HK-2 (cell line): ENCODE data around the gene LCE1E.

Experiments
- DNase-seq: peaks from one replicate; pipeline ENCODE4 v3.0.0-alpha.2; 2018; ENCODE audit not compliant: unreplicated experiment

Gene LCE1E, protein sequence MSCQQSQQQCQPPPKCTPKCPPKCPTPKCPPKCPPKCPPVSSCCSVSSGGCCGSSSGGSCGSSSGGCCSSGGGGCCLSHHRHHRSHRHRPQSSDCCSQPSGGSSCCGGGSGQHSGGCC

DNA sequence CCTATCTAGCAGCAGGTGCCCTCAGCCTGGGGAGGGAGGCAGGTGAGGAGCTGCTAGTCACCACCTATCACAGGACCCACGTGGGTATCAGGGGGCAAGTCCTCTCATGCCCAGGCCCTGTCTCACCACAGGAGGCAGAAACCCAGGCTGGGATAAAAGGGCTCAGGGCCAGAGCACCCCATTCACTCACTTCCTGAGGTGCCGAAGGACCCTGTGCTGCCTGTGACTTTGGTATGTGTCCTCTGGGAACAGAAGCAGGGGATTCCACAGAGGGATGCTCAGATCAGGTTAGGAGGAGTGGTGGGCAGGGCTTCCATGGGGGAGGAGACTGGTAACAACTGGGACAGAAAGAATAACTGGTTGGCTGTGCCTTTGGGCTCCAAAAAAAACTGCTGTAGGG is at the start of gene LCE1E:
LCE1E (plus strand) TSS at position 181 of the 400 bp plus-strand sequence. CDS start 1,043 bp downstream, outside the sequence.
- DNase-seq: no peak

DNA sequence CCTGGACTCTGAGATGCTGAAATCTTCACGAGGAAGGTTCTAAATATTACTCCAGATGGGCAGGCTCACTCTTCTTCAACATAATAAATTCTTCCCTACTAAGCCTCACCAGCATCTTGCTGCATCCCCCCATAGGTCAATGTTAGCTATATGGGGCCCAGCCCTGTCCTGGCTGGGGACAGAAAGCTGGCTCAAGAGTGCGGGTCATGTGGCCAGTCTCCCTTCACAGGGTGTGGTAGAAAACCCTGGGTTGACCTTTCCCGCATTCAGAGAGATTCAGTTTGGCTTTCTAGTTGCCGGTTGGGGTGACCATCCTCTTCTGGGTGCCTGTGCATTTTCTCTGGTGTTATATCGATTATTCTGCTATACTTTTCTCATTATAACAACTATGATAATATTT is 48.1 kb upstream of the LCE1E start:
- DNase-seq: no peak

DNA sequence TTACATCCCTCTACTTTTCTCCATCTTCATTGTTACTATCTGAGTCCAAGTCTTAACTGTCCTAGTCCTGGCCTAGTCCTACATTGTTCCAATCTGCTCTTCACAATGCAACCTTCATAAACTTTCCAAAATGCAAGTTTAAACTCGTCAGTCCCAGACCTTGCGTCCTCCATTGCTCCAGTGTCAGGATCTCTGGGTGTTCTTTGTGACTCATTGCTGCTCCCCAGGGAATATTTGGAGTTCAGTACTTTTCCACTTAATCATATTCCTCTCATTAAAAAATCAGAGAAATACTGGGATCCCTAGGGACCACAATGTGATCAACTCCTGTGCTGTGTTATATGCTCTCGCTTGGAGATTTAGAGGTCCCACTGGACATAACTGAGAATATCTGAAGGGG is 46.2 kb upstream of the LCE1E start:
- DNase-seq: no peak

DNA sequence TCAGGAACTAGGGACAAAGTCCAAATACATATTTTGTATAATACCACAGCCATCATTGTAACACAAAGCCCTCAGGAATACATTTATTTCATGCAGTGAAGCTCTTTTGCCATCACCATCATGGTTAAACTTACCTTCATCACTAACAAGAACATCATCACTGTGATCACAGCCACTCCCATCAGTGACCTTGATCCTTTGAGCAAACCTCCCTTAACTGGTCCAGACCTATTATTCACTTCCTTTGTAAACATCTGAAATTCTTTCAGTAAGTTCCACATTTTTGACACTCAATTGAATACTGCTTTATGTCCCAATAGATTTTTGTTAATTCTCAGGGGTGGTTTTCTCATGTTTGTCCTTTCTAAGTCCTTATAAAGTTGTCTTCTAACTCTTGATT is 44.4 kb upstream of the LCE1E start:
- no peak for DNase-seq

DNA sequence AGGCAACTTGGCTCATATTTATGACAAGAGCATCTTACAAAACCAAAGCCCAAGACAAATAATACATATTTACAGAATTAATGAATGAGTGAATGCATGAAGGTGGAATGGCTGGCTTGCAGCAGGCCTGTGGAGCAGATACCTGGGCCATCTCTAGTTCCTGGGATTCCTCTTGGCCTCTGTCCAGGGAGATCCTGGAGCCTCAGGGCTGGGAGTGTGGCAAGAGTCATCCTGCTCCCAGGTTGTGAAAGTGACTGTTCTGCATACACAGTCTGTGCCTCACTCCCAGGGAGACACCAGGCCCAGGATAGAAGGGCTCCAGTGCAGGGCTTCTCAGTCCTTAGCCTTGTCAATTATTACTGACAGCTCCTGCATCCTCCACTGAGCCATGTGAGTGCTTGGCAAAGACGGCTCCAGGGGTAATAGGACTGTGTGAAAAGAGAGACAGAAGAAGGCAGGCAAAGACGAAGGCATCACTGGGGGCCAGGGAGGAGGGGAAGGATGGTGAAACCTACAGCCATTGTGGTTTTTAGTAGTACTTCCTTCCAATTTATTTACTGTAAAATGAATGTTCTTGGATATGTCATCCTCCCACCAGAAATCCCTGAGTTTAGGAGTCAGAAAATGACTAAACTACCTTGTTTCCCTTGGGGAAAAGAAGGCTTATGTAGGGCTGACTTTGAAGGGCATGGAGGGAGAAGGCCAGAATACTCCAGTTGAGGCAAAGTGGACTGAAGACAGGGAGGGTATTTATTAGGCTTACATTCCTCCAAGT is 42.5 kb upstream of the LCE1E start:
- no peak for DNase-seq

DNA sequence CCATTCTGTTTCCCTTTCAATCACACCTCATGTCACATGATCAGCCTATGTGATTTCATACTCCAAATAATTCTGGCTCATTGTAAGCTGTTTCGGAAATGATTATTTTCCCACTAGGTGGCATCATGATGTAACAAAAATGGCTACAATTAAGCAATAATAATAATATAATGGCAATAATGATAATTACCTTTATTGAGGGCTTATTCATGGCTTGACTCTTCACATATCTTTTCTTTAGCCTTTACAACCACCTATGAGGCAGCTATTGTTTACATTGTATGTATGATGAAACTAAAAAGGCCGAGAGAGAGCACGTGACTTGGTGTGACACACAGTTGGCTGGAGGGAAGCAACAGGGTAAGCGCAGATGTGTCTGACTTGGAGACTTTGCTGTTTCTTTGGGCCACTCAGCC is 40.8 kb upstream of the LCE1E start:
- DNase-seq: no peak

DNA sequence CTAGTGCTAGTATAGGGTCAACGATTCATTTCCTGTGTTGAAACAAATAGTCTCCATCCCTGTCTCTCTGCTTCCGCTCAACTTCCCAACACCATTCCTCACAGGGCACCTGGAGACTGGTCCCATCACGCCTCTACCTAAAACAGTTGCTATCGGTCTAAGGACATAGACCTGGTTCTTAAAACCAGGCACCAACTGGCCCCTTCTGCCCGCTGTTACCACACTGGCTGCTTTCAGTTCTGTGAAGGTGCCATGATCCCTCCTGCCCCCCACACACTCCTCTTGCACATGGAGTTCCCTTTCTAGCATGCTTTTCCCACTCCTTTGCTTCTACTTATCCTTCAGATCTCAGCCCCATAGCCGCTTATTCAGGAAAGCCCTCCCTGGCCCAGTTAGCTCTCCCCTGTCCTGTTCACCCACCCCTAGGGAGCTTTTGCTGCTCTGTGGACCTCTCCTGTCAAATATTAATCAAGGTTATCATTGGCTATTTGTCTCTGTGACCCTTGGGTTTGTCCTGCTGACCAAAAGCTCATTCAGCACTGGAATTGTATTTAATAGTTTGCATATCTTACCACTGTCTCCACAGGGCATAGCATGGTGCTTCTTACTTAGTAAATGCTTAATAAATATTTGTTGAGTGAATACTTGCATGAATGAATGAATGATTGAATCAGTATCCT is 40.2 kb upstream of the LCE1E start:
- no peak for DNase-seq

DNA sequence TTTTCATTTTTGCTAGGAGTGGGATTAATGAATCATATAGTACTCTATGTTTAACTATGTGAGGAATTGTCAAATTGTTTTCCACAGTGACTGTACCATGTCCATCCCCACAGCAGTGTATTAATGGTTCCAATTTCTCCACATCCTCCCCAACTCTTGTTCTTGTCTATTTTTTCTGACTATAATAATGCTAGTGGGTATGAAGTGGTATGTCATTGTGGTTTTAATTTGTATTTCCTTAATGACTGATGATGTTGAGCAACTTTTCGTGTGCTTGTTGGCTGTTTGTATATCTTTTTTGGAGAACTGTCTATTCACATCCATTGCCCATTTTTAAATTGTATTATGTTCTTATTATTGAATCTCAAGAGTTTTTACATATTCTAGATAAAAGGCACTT is 38.2 kb upstream of the LCE1E start:
- DNase-seq: no peak

DNA sequence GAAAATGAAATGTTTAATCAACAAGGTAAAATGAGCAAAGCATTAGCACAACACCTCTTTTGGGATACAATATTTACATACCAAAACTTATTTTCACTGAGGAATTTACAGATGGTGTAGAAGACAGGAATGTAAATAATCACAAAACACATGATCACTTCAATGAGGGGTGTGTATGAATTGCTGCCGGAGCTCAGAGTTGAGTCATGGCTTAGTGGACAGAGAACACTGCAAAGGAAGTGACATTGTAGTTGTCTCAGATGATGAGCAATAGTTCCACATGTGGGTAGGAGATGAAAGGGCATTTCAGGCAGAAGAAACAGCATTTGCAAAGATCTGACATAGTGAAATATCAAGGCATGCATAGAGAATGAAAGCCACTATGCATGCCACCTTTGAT is 33.8 kb upstream of the LCE1E start:
- no peak for DNase-seq

DNA sequence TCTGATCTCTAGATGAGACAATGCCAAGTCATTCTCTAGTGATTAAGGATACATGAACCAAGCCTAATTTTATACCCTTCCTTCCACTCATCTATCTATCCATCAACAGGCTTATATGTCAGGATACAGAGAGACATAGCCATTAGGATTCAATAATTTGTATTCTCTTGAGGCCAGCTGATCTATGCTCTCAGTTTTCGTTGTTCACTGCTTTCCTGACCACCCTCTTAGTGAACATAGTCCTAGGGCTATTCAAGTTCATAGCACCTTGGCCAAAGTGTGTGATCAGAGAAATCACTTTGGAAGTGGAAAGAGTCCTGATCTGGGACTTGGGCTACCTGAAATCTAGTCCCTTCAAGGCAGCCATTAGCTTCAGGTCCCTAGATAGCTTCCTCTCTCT is 32.5 kb upstream of the LCE1E start:
- no peak for DNase-seq

DNA sequence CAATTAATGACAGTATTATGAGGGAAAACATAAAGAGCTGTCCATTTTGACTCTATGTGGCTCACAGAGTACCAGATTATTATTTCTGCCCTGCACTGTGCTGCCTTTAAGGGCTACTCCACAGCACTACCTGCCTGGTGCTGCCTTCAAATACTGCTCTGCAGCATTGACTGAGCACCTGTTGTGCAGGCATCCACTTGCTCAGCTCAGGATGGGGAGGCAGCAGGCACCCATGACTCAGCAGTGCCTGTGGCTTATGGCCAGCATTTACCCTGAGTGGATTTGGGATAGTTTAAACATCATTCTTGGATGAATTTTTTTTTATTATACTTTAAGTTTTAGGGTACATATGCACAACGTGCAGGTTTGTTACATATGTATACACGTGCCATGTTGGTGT is 29.2 kb upstream of the LCE1E start:
- DNase-seq: no peak

DNA sequence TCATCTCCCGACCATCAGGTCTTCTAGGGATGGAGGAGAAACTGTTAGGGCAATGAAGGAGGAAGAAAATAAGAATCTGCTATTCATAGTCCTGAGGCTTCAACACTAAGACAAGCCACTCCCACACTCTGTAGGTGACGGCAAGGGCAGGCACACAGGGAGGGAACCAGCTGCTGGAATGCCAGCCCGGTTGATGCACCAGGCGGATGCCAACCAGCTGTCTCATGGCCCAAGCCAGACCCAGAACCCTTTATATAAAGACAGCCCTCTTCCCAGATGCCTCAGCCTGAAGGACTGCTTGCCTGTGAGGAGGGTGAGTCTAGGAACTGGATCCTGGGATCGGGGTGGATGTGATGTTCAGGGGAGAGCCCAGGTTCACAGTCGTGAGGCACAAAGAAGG is 28.3 kb upstream of the LCE1E start, which contains the start of gene KPRP:
KPRP (plus strand) TSS at position 279 of the 400 bp plus-strand sequence. CDS start 1,564 bp downstream, outside the sequence.
- DNase-seq: no peak

DNA sequence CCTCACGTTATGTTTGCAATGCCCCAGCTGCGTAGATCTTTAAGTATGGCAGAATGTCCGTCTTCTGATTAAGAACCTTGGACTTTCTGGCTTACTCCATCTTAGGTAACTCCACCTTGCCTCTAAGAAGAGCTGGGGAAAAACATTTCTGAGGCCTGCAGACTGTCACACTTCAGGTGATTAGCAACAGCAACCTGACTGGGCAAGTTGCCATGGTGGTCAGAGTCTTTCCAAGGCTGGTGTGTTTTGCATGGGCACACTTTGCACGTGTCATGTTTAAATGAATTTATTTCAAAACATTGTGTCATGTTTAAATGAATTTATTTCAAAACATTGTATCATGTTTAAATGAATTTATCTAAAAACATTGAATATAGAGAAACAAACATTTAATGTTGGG is 27.4 kb upstream of the LCE1E start:
- DNase-seq: no peak

DNA sequence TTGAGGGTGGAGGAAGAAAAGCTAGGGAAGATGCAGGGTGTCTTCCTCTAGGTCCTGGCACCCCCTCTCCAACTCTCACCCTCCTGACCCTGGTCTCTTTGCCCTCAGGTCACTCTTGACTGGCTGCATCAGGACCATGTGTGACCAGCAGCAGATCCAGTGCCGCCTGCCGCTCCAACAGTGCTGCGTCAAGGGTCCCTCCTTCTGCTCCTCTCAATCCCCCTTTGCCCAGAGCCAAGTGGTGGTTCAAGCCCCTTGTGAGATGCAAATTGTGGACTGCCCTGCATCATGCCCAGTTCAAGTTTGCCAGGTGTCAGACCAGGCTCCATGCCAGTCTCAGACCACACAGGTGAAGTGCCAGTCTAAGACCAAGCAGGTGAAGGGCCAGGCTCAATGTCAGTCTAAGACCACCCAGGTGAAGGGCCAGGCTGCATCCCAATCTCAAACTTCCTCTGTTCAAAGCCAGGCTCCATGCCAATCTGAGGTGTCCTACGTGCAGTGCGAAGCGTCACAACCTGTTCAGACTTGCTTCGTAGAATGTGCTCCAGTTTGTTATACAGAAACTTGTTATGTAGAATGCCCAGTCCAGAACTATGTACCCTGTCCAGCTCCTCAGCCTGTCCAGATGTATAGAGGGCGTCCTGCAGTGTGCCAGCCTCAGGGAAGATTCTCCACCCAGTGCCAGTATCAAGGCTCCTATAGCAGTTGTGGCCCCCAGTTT is 26.4 kb upstream of the LCE1E start:
- no peak for DNase-seq

DNA sequence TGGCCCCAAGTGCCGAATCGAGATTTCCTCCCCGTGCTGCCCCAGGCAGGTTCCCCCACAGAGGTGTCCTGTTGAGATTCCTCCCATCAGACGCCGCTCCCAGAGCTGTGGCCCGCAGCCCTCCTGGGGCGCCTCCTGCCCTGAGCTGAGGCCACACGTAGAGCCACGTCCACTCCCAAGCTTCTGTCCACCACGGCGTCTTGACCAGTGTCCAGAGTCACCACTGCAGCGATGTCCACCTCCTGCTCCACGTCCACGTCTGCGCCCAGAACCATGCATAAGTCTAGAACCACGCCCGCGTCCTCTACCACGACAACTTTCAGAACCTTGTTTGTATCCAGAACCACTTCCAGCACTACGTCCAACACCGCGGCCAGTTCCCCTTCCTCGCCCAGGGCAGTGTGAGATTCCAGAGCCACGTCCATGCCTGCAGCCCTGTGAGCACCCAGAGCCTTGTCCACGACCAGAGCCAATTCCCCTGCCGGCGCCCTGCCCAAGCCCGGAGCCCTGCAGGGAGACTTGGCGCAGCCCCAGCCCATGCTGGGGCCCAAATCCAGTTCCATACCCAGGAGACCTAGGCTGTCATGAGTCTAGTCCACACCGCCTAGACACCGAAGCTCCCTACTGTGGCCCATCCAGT is 25.4 kb upstream of the LCE1E start:
- no peak for DNase-seq

DNA sequence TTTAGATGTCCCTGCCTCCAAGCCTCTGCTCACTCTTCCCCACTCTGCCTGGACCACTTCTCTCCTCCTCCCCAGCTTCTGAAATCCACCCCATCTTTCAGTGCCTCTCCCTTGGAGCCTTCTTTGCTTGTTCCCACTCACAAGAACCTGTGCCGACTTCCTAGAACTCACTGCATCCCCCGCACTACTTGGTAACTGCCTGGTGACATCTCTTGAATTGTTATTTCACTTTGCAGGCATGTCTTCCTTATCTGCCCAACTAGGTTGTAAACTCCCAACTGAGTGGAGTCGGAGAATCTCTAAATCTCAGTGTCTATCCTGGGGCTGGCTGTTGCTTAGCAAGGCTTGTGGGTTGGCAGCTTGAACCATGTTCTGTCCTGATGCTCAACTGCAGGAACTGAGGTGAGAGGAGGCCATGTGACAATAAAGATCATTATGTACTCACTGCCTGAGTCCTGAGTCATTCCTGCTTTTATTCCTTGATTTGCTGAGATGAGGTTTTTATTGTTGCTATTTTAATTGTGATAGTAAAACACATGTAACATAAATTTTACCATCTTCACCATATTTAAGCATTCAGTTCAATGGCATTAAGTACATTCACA is 24.3 kb upstream of the LCE1E start:
- no peak for DNase-seq

DNA sequence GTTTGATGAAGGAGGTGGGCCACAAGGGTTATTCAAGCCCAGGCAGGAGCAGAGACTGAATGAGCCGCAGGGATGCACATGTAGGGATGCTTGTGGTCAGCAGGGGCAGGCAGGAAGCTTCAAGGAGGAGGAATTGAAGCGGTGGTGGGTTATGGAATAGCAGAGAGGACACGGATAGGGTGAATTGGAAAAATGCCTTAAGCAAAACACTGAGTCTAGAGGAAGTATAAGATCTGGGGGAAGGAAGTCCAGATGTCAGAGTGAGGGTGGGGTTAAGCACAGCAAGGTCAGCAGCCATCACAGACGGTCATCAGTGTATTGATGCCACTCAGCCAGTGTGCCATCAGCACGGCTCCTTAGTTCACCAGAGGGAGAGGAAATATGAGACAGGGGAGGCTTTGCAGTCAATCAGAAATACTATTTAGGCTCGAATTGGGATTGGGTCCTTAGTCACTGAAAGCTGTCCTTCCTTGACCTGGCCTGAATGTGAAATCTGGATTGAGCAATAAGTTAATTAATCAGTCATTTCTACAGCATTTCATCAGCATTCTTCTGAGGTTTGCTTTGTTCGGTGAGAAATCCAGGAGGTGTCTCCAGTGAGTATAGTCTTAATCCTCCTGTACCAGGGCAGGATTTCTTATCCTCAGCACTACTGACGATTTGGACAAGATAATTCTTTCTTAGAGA is 17.1 kb upstream of the LCE1E start:
- no peak for DNase-seq

DNA sequence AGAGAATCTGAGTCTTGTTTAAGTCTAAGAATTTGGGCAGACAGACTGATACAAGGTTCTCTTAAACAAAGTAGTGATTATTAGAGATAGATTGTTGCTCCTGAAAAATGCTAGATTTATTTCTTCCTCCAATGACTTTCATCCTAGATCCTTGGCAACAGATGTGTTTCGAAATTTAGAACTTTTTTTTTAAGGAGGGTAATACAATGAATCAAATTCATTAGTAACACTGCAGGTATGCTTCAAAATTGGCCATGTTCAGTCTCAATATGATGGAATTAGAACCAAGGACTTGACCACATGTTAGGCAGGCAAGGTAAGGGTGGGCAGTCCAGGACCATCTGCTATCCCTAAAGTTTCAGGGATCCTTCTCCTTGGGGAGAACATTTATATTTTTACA is 15.6 kb upstream of the LCE1E start:
- DNase-seq: no peak

DNA sequence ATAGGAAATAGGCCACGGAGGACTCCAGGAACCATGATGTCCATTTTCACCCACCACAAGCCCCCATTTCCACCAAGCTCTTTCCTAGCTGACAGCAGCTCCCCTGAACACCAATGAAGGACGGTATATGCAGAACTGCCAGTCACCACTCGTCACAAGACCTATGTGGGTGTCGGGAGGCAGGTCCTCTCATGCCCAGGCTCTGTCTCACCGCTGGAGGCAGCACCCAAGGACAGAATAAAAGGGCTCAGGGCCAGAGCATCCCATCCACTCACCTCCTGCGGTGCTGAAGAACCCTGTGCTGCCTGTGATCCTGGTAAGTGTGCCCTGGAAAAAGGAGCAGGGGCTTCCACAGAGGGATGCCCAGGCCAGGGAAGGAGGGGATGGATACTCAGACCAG is 11.2 kb upstream of the LCE1E start, which contains the start of gene LCE1F:
LCE1F (plus strand) TSS at position 266 of the 400 bp plus-strand sequence. CDS start 1,232 bp downstream, outside the sequence.
- DNase-seq: no peak

DNA sequence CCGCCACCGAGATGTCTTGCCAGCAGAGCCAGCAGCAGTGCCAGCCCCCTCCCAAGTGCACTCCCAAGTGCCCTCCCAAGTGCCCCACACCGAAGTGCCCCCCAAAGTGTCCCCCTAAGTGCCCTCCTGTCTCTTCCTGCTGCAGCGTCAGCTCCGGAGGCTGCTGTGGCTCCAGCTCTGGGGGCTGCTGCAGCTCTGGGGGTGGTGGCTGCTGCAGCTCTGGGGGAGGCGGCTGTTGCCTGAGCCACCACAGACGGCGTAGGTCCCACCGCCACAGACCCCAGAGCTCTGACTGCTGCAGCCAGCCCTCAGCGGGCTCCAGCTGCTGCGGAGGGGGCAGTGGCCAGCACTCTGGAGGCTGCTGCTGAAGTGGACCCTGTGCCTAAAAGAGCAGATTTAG is 9.7 kb upstream of the LCE1E start:
- DNase-seq: no peak
